ENCODE measurements around the gene CLDN14. TPM values are rescaled to one million over a fixed set of nuclear protein-coding genes. Genes with fewer than 3 reads are reported as not detected.

The CLDN14 gene
- total RNA-seq, 1 experiment from 2014 or later: not detected

GRCh38 chr21:36486246-36486645 is 6.3 kb upstream of the CLDN14 start:
- Mint-ChIP-seq H3K4me3 (no peak overlapping the region), H3K4me1 (peaks cover 0 to 2% of the 10 kb centered on the region in 2 experiments; a peak in 2 of 4 replicates), H3K36me3 (ENCODE audit: insufficient read depth in 1 of 3, low read depth in 3 of 3) (no peaks in the 10 kb centered on the region), H3K27me3 (ENCODE audit: low read depth) (no peaks in the 10 kb centered on the region; the same call in 1 of the 2 replicates), H3K9me3 (no peaks in the 10 kb centered on the region), H3K27ac (no peak overlapping the region)
- H3K23me2 ChIP-seq (ENCODE audit: insufficient read length, low read depth, low read length, poor library complexity, severe bottlenecking): no peaks in the 10 kb centered on the region
- no peak overlapping the region for H2BK20ac ChIP-seq (ENCODE audit: low read depth, low read length, poor library complexity, severe bottlenecking)
- H4K5ac ChIP-seq (ENCODE audit: insufficient read length, low read depth, low read length): no peak overlapping the region
- no peak overlapping the region for H2BK5ac ChIP-seq (ENCODE audit: insufficient read length, low read length)
- no peaks in the 10 kb centered on the region for H4K20me1 ChIP-seq (ENCODE audit: control insufficient read depth, insufficient read depth, insufficient read length)
- H3K79me1 ChIP-seq (ENCODE audit: insufficient read depth, low read depth, low read length, poor library complexity, severe bottlenecking): no peaks in the 10 kb centered on the region
- no peak overlapping the region for H2BK15ac ChIP-seq (ENCODE audit: low read depth, low read length)
- no peak overlapping the region for H2AK5ac ChIP-seq (ENCODE audit: insufficient read length, low read length)
- no peak overlapping the region for H2AFZ ChIP-seq (ENCODE audit: low read length)
- no peak for TF ChIP-seq CTCF (conservative IDR thresholded peaks at IDR 0.05)
- H3K18ac ChIP-seq (ENCODE audit: insufficient read length, low read depth, low read length): no peak overlapping the region
- WGBS (ENCODE audit: extremely low coverage, insufficient read length, low lambda C conversion rate): no CpG with 5 or more reads among the region's 9 CpGs
- no peaks in the 10 kb centered on the region for H3K27me3 ChIP-seq (ENCODE audit: insufficient read depth, low read length)
- DNase-seq: no peak
- no peak overlapping the region for H3K23ac ChIP-seq (ENCODE audit: insufficient read length, low read depth, low read length)
- no peak overlapping the region for H3K27ac ChIP-seq (ENCODE audit: insufficient read length, low read depth, low read length)
- H2BK12ac ChIP-seq (ENCODE audit: insufficient read length, low read depth, low read length): no peak overlapping the region
- no peak overlapping the region; the same call in 1 of the 2 replicates for H3K14ac ChIP-seq (ENCODE audit: insufficient read depth, low read length)
- H3K9me3 ChIP-seq (ENCODE audit: control insufficient read depth, low read depth, low read length): no peaks in the 10 kb centered on the region
- H2BK120ac ChIP-seq (ENCODE audit: low read depth, low read length, poor library complexity, severe bottlenecking): no peak overlapping the region
- H3K9ac ChIP-seq (ENCODE audit: extremely low read depth, insufficient read length, low read length): no peak overlapping the region
- no peak overlapping the region for H3K56ac ChIP-seq (ENCODE audit: insufficient read length, low read depth, low read length)
- H3K4me2 ChIP-seq (ENCODE audit: insufficient read depth, insufficient read length, low read length): no peak overlapping the region
- H4K91ac ChIP-seq (ENCODE audit: insufficient read length, low read depth, low read length): no peak overlapping the region
- no peaks in the 10 kb centered on the region for H3K79me2 ChIP-seq (ENCODE audit: insufficient read depth, low read length)
- no peak overlapping the region for H3K4ac ChIP-seq (ENCODE audit: low read depth, low read length)
- H3T11ph ChIP-seq (ENCODE audit: low read length): no peak overlapping the region
- no peaks in the 10 kb centered on the region for H3K4me1 ChIP-seq (ENCODE audit: insufficient read depth, low read length)
- no peak overlapping the region for H4K8ac ChIP-seq (replicated peaks; ENCODE audit: insufficient read length, low read depth, low read length)

All from H9 (cell line).